Thoracic aorta (tissue), 2 donors: ENCODE data around the gene INHBA. TPM values are rescaled to one million over a fixed set of nuclear protein-coding genes. Genes with fewer than 3 reads are reported as not detected.

Experiments
- ATAC-seq: fragments of 150-250 bp; one replicate; pipeline ENCODE4 v1.8.0; 2017; ENCODE audit warnings: low read depth; ENCODE audit not compliant: insufficient number of reproducible peaks, low FRiP score
- DNase-seq: peaks from one replicate; pipeline ENCODE4 v3.0.0-alpha.2; 2020; ENCODE audit warnings: low spot score
- H3K27ac ChIP-seq, 2 donors: fragments of 200-600 bp; sonication (generic); 1 replicate in 1 of 2; 2 replicates in 1 of 2; pipeline ENCODE4 v1.5.1; 2016; ENCODE audit warnings: mild to moderate bottlenecking in 2 of 2, moderate library complexity in 2 of 2
- H3K27me3 ChIP-seq: fragments of 200-600 bp; sonication (generic); replicated peaks from 2 replicates; pipeline ENCODE4 v1.6.0; 2016; ENCODE audit warnings: mild to moderate bottlenecking; ENCODE audit not compliant: insufficient read depth
- H3K36me3 ChIP-seq: fragments of 200-600 bp; sonication (generic); one replicate; pipeline ENCODE4 v1.5.1; 2016
- H3K4me1 ChIP-seq, 2 donors: fragments of 200-600 bp; sonication (generic); 1 replicate in 1 of 2; 2 replicates in 1 of 2; pipeline versions ENCODE4 v1.5.1 to v1.6.0; 2016; ENCODE audit warnings: low read depth in 2 of 2, mild to moderate bottlenecking in 1 of 2; ENCODE audit not compliant: control insufficient read depth in 1 of 2
- H3K4me3 ChIP-seq: fragments of 200-600 bp; sonication (generic); 2 replicates; pipeline ENCODE4 v1.5.1; 2016; ENCODE audit warnings: mild to moderate bottlenecking
- H3K9me3 ChIP-seq: fragments of 200-600 bp; sonication (generic); 2 replicates; pipeline ENCODE4 v1.5.1; 2016
- CTCF ChIP-seq: fragments of 200-600 bp; sonication (generic); IDR thresholded peaks from one replicate; pipeline ENCODE4 v1.5.1; 2019; ENCODE audit warnings: antibody characterized with exemption
- total RNA-seq, 2 donors: library from RNA; depleted of rRNA; stranded (reverse); fragments of >200 nt; gene quantifications; one replicate each; pipeline versions ENCODE4 v1.1.0 to v1.2.3, GENCODE V29; 2016

INHBA gene
- total RNA-seq, 2 donors from 2014 or later: 24.0 to 44.8 TPM

DNA sequence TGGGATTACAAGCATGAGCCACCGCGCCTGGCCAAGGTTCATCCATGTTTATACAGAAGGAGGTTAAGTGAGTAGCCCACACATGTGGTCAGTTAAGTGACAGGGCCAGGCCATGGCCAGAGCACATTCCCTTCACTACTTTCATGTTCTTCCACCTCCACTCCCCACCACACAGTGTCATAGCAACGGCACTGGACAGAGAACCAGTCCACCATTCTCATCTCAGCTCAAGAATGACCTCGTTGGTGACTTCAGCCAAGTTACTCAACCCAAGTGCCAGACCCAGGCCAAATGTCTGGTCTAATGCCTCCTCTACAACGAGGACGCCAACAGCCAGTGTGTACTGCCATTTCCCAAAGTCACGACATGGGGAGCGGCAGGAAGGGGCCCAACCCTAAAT, 62.4 kb downstream of the INHBA start:
- no peak for ATAC-seq
- H3K4me1 ChIP-seq: no peaks in the 10 kb centered on the region

GRCh38 chr7:41637049-41637448, 65.8 kb downstream of the INHBA start:
- no peaks in the 10 kb centered on the region for H3K36me3 ChIP-seq
- no peak overlapping the region for H3K27ac ChIP-seq
- no peaks in the 10 kb centered on the region for H3K27me3 ChIP-seq
- H3K4me3 ChIP-seq: no peak overlapping the region
- ATAC-seq (no peak), DNase-seq (no peak)
- no peaks in the 10 kb centered on the region for H3K9me3 ChIP-seq
- TF ChIP-seq CTCF: no peak
- no peaks in the 10 kb centered on the region for H3K4me1 ChIP-seq

More for the DNA sequence above, 62.4 kb downstream of the INHBA start:
- no peaks in the 10 kb centered on the region for H3K36me3 ChIP-seq
- H3K27me3 ChIP-seq: no peaks in the 10 kb centered on the region
- no peak overlapping the region for H3K4me3 ChIP-seq
- no peak overlapping the region for H3K27ac ChIP-seq
- no peaks in the 10 kb centered on the region for H3K9me3 ChIP-seq
- DNase-seq: no peak
- no peak for TF ChIP-seq CTCF
